CD4-positive, CD25-positive, alpha-beta regulatory T cell (primary cell): ENCODE data around the gene SLC19A1. TPM values are rescaled to one million over a fixed set of nuclear protein-coding genes. Genes with fewer than 3 reads are reported as not detected.

Experiments used
- ATAC-seq, 2 donors: fragments of 150-1000 bp; cut with Tn5 transposase; one replicate each; pipeline ENCODE4 v1.10.0; 2021; ENCODE audit warnings: low read depth in 2 of 2, moderate number of reproducible peaks in 2 of 2, moderate library complexity in 1 of 2
- DNase-seq, 3 donors: peaks; one replicate each; pipeline versions ENCODE4 v3.0.0 to v3.0.0-alpha.2; 2012 to 2022; ENCODE audit warnings: mixed read lengths in 1 of 3
- H3K27ac ChIP-seq: one replicate; pipeline ENCODE4 v1.7.0; 2013; ENCODE audit warnings: mild to moderate bottlenecking, low read length; ENCODE audit not compliant: insufficient read depth, poor library complexity, severe bottlenecking
- H3K27me3 ChIP-seq: one replicate; pipeline ENCODE4 v1.7.0; 2013; ENCODE audit warnings: low read length; ENCODE audit not compliant: control insufficient read depth, insufficient read depth
- H3K36me3 ChIP-seq: one replicate; pipeline ENCODE4 v1.7.0; 2013; ENCODE audit warnings: mild to moderate bottlenecking, low read length, moderate library complexity; ENCODE audit not compliant: control insufficient read depth, insufficient read depth
- H3K4me1 ChIP-seq: 2 replicates; pipeline ENCODE4 v1.7.0; 2013; ENCODE audit warnings: mild to moderate bottlenecking, low read length; ENCODE audit not compliant: insufficient read depth, control insufficient read depth, poor library complexity, severe bottlenecking
- H3K4me3 ChIP-seq: one replicate; pipeline ENCODE4 v1.7.0; 2013; ENCODE audit warnings: low read depth, mild to moderate bottlenecking, low read length, moderate library complexity
- H3K9me3 ChIP-seq, 2 experiments: 1 replicate in 1 of 2; 2 replicates in 1 of 2; pipeline ENCODE4 v1.7.0; 2013; ENCODE audit warnings: low read length in 2 of 2, mild to moderate bottlenecking in 1 of 2, moderate library complexity in 1 of 2; ENCODE audit not compliant: control insufficient read depth in 2 of 2
- H3K27ac Mint-ChIP-seq, 3 donors: one replicate each; pipeline ENCODE4 v1.8.0; 2020 to 2022; ENCODE audit warnings: mild to moderate bottlenecking in 3 of 3, mixed read lengths in 3 of 3, moderate library complexity in 2 of 3
- H3K27me3 Mint-ChIP-seq: one replicate; pipeline ENCODE4 v1.8.0; 2022; ENCODE audit warnings: mild to moderate bottlenecking, mixed read lengths
- H3K36me3 Mint-ChIP-seq: one replicate; pipeline ENCODE4 v1.8.0; 2020; ENCODE audit warnings: mixed read lengths
- H3K4me1 Mint-ChIP-seq, 4 donors: one replicate each; pipeline ENCODE4 v1.8.0; 2020 to 2022; ENCODE audit warnings: mixed read lengths in 4 of 4, mild to moderate bottlenecking in 1 of 4
- H3K4me3 Mint-ChIP-seq, 4 donors: one replicate each; pipeline ENCODE4 v1.8.0; 2020 to 2022; ENCODE audit warnings: mild to moderate bottlenecking in 4 of 4, mixed read lengths in 4 of 4, moderate library complexity in 3 of 4
- H3K9me3 Mint-ChIP-seq, 7 donors: one replicate each; pipeline ENCODE4 v1.8.0; 2020 to 2022; ENCODE audit warnings: mixed read lengths in 7 of 7, mild to moderate bottlenecking in 3 of 7, moderate library complexity in 2 of 7
- polyA plus RNA-seq, 4 donors: library from polyadenylated mRNA; unstranded; fragments of 300-500 nt; fragmentation: Illumina TruSeq; gene quantifications; one replicate each; pipeline ENCODE4 v1.2.3, GENCODE V29; 2021
- total RNA-seq: library from RNA; stranded (reverse); gene quantifications from one replicate; pipeline ENCODE4 v1.2.3, GENCODE V29; 2022

The SLC19A1 gene
- total and polyA plus RNA-seq, 5 donors from 2014 or later = 4.7 to 10.8 (median 5.3) TPM

DNA sequence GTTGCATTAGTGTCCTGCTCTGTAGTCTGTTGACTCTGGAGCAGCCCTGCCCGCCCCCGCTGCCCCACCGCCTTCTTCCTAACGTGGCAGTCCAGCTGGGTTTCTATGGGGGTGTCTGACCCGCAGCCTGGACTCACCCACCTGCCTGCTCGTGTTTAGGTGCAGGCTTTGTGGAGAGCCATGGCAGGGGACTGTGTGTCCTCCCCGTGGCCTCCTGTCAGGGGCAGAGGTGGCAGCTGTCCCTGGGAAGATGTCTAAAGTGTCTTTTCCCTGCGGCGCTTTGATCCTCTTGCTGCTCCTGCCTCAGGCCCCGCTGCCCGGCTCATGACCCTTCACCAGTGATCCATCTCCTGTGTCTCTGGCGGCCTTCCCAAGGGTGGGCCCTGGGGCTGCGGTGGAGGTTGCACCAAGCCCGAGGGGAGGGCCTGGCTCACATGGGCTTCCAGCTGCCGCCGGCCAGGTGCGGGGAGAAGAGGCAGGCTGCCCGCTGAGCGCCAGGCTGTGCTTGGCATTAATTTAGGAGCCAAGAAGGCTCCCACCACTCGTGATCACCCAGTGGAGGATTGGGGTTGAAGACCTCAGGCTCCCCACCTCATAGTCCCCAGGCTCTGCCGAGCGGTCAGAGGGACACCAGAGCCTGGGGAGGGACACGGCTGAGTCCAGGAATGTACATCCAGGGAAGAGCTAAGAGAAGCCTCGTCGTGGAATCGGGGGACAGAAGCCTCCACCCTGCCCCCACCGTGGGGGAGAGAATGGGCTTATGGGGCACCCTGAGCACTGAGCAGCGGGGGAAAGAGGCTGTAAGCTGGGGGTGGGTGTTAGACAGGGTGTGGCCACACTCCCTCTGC lies 93.2 kb downstream of the SLC19A1 start:
- no peaks in the 10 kb centered on the region for H3K36me3 ChIP-seq
- H3K4me3 ChIP-seq = no peak overlapping the region
- H3K27ac ChIP-seq = no peak overlapping the region
- DNase-seq (no peak), ATAC-seq (no peak)
- H3K4me3 Mint-ChIP-seq = no peak overlapping the region
- H3K4me1 Mint-ChIP-seq = peaks cover 0 to 5% (median 2%) of the 10 kb centered on the region in 4 donors
- H3K27me3 Mint-ChIP-seq = no peaks in the 10 kb centered on the region
- H3K4me1 ChIP-seq = no peaks in the 10 kb centered on the region
- H3K9me3 Mint-ChIP-seq = peaks cover 0 to 8% (median 0%) of the 10 kb centered on the region in 7 donors
- H3K9me3 ChIP-seq = peaks cover 0 to 3% of the 10 kb centered on the region in 2 experiments
- H3K27ac Mint-ChIP-seq = no peak overlapping the region
- no peaks in the 10 kb centered on the region for H3K27me3 ChIP-seq
- no peaks in the 10 kb centered on the region for H3K36me3 Mint-ChIP-seq

DNA sequence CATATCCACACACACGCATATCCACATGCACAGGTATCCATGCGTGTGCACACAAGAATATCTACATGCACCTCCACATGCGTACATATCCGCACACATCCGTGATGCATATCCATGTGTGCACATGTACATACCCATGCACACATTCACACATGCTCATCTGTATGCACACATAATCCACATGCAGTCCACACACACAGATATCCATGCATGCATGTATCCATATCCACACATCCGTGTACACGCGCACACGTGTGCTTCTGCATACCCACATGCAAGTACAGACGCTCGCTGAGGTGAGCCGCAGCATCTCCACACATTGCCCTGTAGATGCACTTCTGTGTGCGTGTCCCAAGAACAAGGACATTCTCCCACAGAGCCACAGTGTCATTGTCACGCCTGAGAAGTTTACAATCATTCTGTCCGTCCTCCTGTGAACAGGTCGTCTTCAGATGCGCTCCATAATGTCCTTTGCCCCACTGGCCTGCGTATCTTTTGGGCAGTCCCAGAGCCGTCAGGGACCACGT lies 93.9 kb downstream of the SLC19A1 start:
- Mint-ChIP-seq H3K9me3 (peaks cover 0 to 8% (median 0%) of the 10 kb centered on the region in 7 donors), H3K27ac (no peak overlapping the region), H3K27me3 (no peaks in the 10 kb centered on the region), H3K36me3 (no peaks in the 10 kb centered on the region), H3K4me3 (no peak overlapping the region), H3K4me1 (peaks cover 0 to 5% (median 1%) of the 10 kb centered on the region in 4 donors)
- Histone ChIP-seq H3K4me3 (no peak overlapping the region), H3K27me3 (no peaks in the 10 kb centered on the region), H3K36me3 (no peaks in the 10 kb centered on the region), H3K4me1 (no peaks in the 10 kb centered on the region), H3K9me3 (peaks cover 0 to 3% of the 10 kb centered on the region in 2 experiments), H3K27ac (no peak overlapping the region)
- no peak for DNase-seq
- ATAC-seq = no peak

Other genes with a start within 250 kb of the SLC19A1 start
- gene COL18A1, start 137.3 kb downstream of the SLC19A1 start, total RNA-seq = 2.7 TPM
- 1 to 10 TPM in 2 of 4 donors, under 1 TPM in 2; 0.29 to 1.5 (median 1.0) TPM for gene COL18A1, start 137.3 kb downstream of the SLC19A1 start, polyA plus RNA-seq
- 5.3 TPM for gene PCBP3, start 101.3 kb upstream of the SLC19A1 start, total RNA-seq
- gene PCBP3, start 101.3 kb upstream of the SLC19A1 start, polyA plus RNA-seq = 1 to 10 TPM in 3 of 4 donors, under 1 TPM in 1; 0.72 to 2.8 (median 1.8) TPM